Breast epithelium (tissue), 3 donors: ENCODE data around the gene TPI1.

ENCODE experiments used
- CTCF ChIP-seq, 3 donors: fragments of 450-650 bp; IDR thresholded peaks; one replicate each; pipeline ENCODE4 v1.5.1; 2016 to 2017; ENCODE audit warnings: antibody characterized with exemption in 3 of 3, mild to moderate bottlenecking in 3 of 3, moderate library complexity in 3 of 3
- POLR2A ChIP-seq: fragments of 450-650 bp; IDR thresholded peaks from one replicate; pipeline ENCODE4 v1.6.1; 2016; ENCODE audit warnings: antibody characterized with exemption, mild to moderate bottlenecking, moderate library complexity

DNA sequence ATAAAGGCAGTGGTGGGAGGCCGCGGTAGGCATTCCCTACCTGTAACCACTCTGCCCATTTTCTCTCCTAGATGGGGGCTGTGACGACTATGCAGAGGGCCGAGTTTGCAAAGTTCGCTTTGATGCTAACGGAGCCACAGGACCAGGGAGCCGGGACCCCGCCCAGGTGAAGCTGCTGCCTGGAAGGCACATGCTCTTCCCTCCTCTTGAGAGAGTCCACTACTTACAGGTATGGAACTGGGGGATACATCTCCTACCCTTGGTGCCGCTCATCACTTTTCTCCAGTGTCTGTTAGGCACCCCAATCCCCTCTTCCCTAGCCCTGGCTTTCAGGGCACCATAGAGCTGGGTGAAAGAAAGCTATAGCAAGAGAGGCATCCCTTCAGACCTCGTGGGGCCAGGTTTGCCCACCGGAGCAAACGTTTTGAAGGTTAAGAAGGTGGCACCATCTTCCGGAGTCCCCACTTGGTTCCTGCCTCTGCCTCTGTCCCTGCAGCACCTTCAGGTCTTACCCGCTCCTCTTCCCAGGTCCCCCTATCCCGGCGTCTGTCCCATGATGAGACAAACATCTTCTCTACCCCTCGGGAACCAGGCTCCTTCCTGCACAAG lies 41.1 kb upstream of the TPI1 start:
- TF ChIP-seq CTCF (IDR thresholded peaks at IDR 0.05) (no peak), POLR2A (no peak)
